Esophagus squamous epithelium (tissue), 5 donors: Measurements from ENCODE around the gene GMDS. TPM values are rescaled to one million over a fixed set of nuclear protein-coding genes. Genes with fewer than 3 reads are reported as not detected.

ENCODE experiments used
- DNase-seq: peaks from one replicate; lab custom pipeline; 2025; lab: John Stamatoyannopoulos, UW
- H3K27ac ChIP-seq, 4 donors: fragments of 200-600 bp; sonication (generic); one replicate each; pipeline ENCODE4 v1.5.1; 2016 to 2019; ENCODE audit warnings: mild to moderate bottlenecking in 1 of 4
- H3K27me3 ChIP-seq, 4 donors: fragments of 200-600 bp; sonication (generic); 1 replicate in 3 of 4; 2 replicates in 1 of 4; pipeline versions ENCODE4 v1.5.1 to v1.6.0; 2017 to 2021; ENCODE audit warnings: antibody characterized with exemption in 1 of 4
- H3K36me3 ChIP-seq, 3 donors: fragments of 200-600 bp; sonication (generic); one replicate each; pipeline ENCODE4 v1.5.1; 2016 to 2019
- H3K4me1 ChIP-seq, 3 donors: fragments of 200-600 bp; sonication (generic); one replicate each; pipeline ENCODE4 v1.5.1; 2017 to 2019
- H3K4me3 ChIP-seq, 4 donors: fragments of 200-600 bp; sonication (generic); 1 replicate in 3 of 4; 2 replicates in 1 of 4; pipeline ENCODE4 v1.5.1; 2016 to 2019; ENCODE audit warnings: mild to moderate bottlenecking in 2 of 4, moderate library complexity in 1 of 4
- H3K9me3 ChIP-seq, 3 donors: fragments of 200-600 bp; sonication (generic); one replicate each; pipeline ENCODE4 v1.5.1; 2016 to 2019
- POLR2A ChIP-seq, 4 donors: fragments of 450-650 bp; IDR thresholded peaks; one replicate each; pipeline ENCODE4 v1.6.1; 2017; ENCODE audit warnings: antibody characterized with exemption in 4 of 4, mild to moderate bottlenecking in 4 of 4, moderate library complexity in 3 of 4
- WGBS, 2 donors: methylation state at CpG; one replicate each; pipeline ENCODE4 v1.1.5; 2018; 5-methylcytosine and 5-hydroxymethylcytosine counted together
- intact Hi-C: fragments of 100-400 bp; cut with DNase I; formaldehyde crosslinking; loops from one replicate; pipeline ENCODE4 v1.15.0; 2022
- total RNA-seq, 4 donors: library from RNA; depleted of rRNA; stranded (reverse); fragments of >200 nt; gene quantifications; one replicate each; pipeline ENCODE4 v1.1.0, GENCODE V29; 2016
- TF ChIP-seq, protein P1 (sequence below), 6 experiments: fragments of 450-650 bp in 4 of 6; fragments of 200-600 bp in 2 of 6; sonication (generic) in 2 of 6; IDR thresholded peaks; one replicate each; pipeline ENCODE4 v1.5.1; 2016 to 2019; ENCODE audit warnings: antibody characterized with exemption in 6 of 6, mild to moderate bottlenecking in 4 of 6, moderate library complexity in 4 of 6
- donor health status: DM: yes; HTN: yes; CAD: no.

The GMDS gene
- total RNA-seq, 4 donors from 2014 or later, result 17.9 to 58.7 (median 36.7) TPM

DNA sequence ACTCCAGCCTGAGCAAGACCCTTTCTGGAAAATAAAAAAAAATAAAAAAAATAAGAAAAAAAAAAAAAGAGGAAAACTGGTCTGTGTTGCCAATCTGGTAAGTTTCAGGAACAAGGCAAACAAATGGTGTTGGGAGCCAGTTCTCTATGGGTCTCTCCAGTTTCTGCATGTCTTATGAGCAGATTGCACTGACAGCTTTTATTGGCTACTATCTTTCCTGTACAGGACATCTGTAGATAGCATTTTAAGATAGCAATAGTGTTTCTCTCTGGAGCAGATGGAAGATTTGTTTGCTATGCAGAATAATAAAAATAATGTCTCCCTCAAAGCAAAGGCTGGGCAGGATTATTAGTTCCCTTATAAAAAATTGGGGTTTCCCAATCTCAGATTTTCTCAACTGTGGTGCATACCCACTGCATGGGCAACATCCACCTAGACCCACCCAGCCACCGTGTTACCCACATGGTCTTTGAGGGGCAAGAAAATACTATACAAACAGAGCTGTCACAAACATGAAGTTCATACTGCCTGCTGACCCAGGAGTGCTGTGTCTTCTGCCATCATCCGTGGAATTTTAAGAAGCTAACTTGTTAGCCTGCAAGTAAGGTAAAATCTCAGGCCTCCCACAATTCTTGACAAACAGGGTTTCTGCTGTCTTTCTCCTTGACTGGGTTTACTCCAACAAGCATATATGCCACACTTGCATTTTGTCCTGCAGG lies 9.5 kb downstream of the GMDS start:
- Histone ChIP-seq H3K27me3 (peaks cover 0 to 76% (median 0%) of the 10 kb centered on the region in 4 donors), H3K27ac (no peak overlapping the region), H3K9me3 (no peaks in the 10 kb centered on the region), H3K4me1 (peaks cover 0 to 16% (median 8%) of the 10 kb centered on the region in 3 donors), H3K4me3 (no peak overlapping the region), H3K36me3 (no peaks in the 10 kb centered on the region)
- 93 to 96% methylated on average over 2 of the region's 2 CpGs for WGBS, 2 donors
- TF ChIP-seq, protein P1, sequence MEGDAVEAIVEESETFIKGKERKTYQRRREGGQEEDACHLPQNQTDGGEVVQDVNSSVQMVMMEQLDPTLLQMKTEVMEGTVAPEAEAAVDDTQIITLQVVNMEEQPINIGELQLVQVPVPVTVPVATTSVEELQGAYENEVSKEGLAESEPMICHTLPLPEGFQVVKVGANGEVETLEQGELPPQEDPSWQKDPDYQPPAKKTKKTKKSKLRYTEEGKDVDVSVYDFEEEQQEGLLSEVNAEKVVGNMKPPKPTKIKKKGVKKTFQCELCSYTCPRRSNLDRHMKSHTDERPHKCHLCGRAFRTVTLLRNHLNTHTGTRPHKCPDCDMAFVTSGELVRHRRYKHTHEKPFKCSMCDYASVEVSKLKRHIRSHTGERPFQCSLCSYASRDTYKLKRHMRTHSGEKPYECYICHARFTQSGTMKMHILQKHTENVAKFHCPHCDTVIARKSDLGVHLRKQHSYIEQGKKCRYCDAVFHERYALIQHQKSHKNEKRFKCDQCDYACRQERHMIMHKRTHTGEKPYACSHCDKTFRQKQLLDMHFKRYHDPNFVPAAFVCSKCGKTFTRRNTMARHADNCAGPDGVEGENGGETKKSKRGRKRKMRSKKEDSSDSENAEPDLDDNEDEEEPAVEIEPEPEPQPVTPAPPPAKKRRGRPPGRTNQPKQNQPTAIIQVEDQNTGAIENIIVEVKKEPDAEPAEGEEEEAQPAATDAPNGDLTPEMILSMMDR (IDR thresholded peaks at IDR 0.05), result no peak
- no peak for TF ChIP-seq POLR2A (IDR thresholded peaks at IDR 0.05)
- intact Hi-C loops, result no loop called here
- no peak for DNase-seq

DNA sequence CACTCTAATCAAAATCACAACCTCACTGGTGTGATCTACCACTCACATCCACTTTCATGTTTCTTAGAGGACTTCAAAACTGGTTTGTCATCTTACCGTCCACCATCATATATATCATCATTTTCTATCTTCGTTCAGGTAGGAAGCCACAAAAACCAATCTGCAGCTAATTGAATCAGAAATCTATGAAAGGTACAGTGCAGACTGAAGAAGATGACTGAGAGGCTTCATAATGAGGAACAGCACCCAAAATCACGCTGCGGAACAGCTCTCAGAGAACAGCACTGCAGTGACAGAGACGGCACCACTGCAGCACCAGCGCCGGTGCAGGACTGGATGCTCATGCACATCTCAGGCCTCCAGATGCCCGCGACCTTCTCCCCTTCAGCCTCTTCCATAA lies 13.0 kb downstream of the GMDS start:
- H3K4me1 ChIP-seq, result peaks cover 0 to 14% (median 8%) of the 10 kb centered on the region in 3 donors
- H3K27ac ChIP-seq, result no peak overlapping the region
- H3K9me3 ChIP-seq, result no peaks in the 10 kb centered on the region
- H3K4me3 ChIP-seq, result no peak overlapping the region
- intact Hi-C loops, result no loop called here
- no peaks in the 10 kb centered on the region for H3K36me3 ChIP-seq
- WGBS, 2 donors, result 89 to 93% methylated on average over 9 of the region's 9 CpGs
- peaks cover 0 to 84% (median 0%) of the 10 kb centered on the region in 4 donors for H3K27me3 ChIP-seq
- DNase-seq, result no peak
- no peak for TF ChIP-seq POLR2A (IDR thresholded peaks at IDR 0.05)
- TF ChIP-seq, protein P1 (IDR thresholded peaks at IDR 0.05), result no peak

DNA sequence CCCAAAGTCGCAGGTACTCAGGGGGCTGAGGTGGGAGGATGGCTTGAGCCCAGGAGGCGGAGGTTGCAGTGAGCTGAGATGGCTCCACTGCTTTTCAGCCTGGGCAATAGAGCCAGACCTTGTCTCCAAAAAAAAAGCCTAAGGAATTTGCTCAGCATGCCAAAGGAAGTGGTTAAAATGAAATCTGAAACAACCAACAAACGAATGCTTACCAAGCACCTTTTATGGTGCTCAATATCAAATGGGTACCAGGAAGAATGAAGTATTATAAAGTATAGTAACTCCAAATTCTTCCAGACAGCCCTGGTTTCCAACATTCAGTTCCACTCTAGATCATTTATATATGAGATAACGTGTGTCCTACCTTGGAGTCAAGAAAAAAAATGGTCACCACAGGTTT lies 14.0 kb downstream of the GMDS start:
- intact Hi-C loops, result no loop called here
- H3K27me3 ChIP-seq, result peaks cover 0 to 94% (median 0%) of the 10 kb centered on the region in 4 donors
- peaks cover 0 to 3% (median 0%) of the 10 kb centered on the region in 3 donors for H3K4me1 ChIP-seq
- TF ChIP-seq, protein P1 (IDR thresholded peaks at IDR 0.05), result no peak
- no peak for TF ChIP-seq POLR2A (IDR thresholded peaks at IDR 0.05)
- no peak overlapping the region for H3K27ac ChIP-seq
- no peak overlapping the region for H3K4me3 ChIP-seq
- 74 to 78% methylated on average over 4 of the region's 4 CpGs for WGBS, 2 donors
- H3K36me3 ChIP-seq, result no peaks in the 10 kb centered on the region
- H3K9me3 ChIP-seq, result no peaks in the 10 kb centered on the region
- no peak for DNase-seq

DNA sequence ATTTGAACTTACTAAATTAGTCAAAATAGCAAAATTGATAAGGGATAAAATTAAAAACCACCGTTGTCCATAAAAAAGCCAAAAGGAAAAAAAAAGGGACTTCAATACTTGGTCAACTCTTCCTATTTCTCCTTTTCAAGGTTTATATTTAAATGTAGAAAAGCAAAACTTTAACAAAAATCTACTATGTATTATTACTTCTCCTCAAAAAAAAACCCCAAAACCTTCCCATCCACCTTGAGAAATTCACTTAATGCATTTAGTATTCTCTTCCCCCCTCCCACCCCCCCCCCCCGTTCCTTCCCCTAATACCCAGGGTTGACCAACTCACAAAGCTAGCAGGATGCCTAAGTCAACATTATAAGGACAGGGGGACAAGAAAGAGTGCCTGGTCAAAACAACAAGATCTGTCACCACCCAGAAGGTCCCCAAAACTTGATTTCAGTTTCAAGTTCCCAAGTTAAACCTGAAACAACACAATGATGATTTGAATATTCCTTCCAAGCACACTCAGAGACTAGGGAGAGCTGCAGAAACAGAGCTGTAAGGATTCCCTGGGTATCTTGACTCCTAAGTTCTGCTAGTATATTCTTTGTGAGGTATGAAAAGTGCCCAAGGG lies 14.6 kb downstream of the GMDS start:
- Histone ChIP-seq H3K36me3 (no peaks in the 10 kb centered on the region), H3K4me3 (no peak overlapping the region), H3K27me3 (peaks cover 0 to 93% (median 0%) of the 10 kb centered on the region in 4 donors), H3K9me3 (no peaks in the 10 kb centered on the region), H3K27ac (no peak overlapping the region), H3K4me1 (peaks cover 0 to 4% (median under 1%) of the 10 kb centered on the region in 3 donors)
- no peak for DNase-seq
- TF ChIP-seq, protein P1 (IDR thresholded peaks at IDR 0.05), result no peak
- TF ChIP-seq POLR2A (IDR thresholded peaks at IDR 0.05), result no peak
- intact Hi-C loops, result no loop called here
- 80 to 93% methylated on average over 2 of the region's 2 CpGs for WGBS, 2 donors

DNA sequence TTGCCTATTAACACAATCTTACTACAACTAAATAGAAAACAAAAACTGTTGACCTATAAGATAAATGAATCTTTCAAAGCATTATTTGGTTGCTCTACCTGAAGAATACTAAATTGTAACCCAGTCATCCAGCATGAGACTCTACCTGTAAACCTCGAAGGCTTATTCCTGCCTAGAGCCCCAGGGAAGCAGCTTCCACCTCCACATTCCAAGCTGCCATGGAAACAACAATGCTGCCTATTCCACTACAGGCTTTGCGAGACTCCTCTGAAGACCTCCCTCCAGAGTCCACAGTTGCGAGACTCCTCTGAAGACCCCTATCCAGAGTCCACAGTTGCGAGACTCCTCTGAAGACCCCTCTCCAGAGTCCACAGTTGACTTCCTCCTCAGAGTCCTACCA lies 15.7 kb downstream of the GMDS start:
- intact Hi-C loops, result no loop called here
- H3K27me3 ChIP-seq, result peaks cover 0 to 82% (median 0%) of the 10 kb centered on the region in 4 donors
- 92 to 100% methylated on average over 4 of the region's 4 CpGs for WGBS, 2 donors
- no peak for DNase-seq
- TF ChIP-seq POLR2A (IDR thresholded peaks at IDR 0.05), result no peak
- TF ChIP-seq, protein P1 (IDR thresholded peaks at IDR 0.05), result no peak
- no peak overlapping the region for H3K27ac ChIP-seq
- peaks cover 0 to 15% (median 9%) of the 10 kb centered on the region in 3 donors for H3K4me1 ChIP-seq
- no peaks in the 10 kb centered on the region for H3K36me3 ChIP-seq
- no peak overlapping the region for H3K4me3 ChIP-seq
- no peaks in the 10 kb centered on the region for H3K9me3 ChIP-seq
